Measurements from ENCODE around the gene OR4M1. TPM values are rescaled to one million over a fixed set of nuclear protein-coding genes. Genes with fewer than 3 reads are reported as not detected.

Gene OR4M1
- total RNA-seq, 2 experiments from 2014 or later = not detected

Other genes with a start within 250 kb of the OR4M1 start
- not detected for gene OR11H2, start 59.6 kb upstream of the OR4M1 start, total RNA-seq
- gene OR4Q3, start 29.9 kb upstream of the OR4M1 start, total RNA-seq = not detected
- gene OR4N2, start 30.3 kb downstream of the OR4M1 start, total RNA-seq = not detected
- not detected for gene OR4K2, start 101.6 kb downstream of the OR4M1 start, total RNA-seq
- not detected for gene OR4K5, start 147.1 kb downstream of the OR4M1 start, total RNA-seq
- not detected for gene OR4K1, start 157.4 kb downstream of the OR4M1 start, total RNA-seq
- not detected for gene OR4K15, start 202.1 kb downstream of the OR4M1 start, total RNA-seq
- not detected for gene OR4Q2, start 228.7 kb downstream of the OR4M1 start, total RNA-seq
- not detected for gene OR4K14, start 245.8 kb downstream of the OR4M1 start, total RNA-seq

All from activated naive CD8-positive, alpha-beta T cell treated with anti-CD3 and anti-CD28 coated beads, Interleukin-2, amount 10 ng/mL, durations not matched to agents 7 days and 5 days (primary cell).